ENCODE data around the gene TNS1. TPM values are rescaled to one million over a fixed set of nuclear protein-coding genes. Genes with fewer than 3 reads are reported as not detected.

Gene TNS1
- total RNA-seq, 1 experiment from 2014 or later = 3.4 TPM

DNA sequence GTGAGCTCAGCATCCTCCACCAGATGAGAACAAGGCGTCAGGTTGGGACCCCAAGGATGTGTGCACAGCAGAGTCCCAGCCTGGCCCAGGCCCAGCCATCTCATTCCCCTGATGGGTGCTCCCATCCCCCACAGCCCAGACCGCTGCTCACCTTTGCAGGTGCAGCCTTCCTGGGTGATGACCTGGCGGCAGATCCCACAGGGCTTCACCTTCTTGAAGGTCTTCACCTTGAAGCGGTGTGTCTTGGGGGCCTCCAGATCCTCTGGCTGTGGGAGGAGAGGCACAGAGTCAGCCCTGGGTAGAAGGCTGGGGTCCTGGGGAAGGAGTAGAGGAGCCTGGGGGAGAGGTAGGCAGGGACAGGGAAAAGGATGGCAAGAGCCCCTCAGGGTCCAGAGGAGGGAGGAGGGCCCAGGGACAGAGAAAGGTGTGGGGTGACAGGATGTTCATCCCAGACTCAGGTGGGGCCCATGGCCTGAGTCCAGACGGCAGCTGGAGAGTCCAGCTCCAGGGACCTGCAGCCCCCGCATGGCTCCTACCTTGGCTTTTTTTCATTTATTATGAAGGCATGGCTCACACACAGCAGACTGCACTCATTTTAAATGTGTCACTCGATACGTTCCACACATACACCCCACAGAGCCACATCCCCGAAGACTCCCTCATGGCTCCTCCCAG is 11.9 kb downstream of the TNS1 start:
- Mint-ChIP-seq H3K27me3 (ENCODE audit: low read depth) (peaks cover 13% of the 10 kb centered on the region), H3K4me3 (no peak overlapping the region), H3K27ac (no peak overlapping the region; a peak in 1 of 7 replicates), H3K4me1 (peaks cover 16 to 23% of the 10 kb centered on the region in 2 experiments), H3K9me3 (no peaks in the 10 kb centered on the region), H3K36me3 (ENCODE audit: insufficient read depth in 1 of 3, low read depth in 3 of 3) (no peaks in the 10 kb centered on the region)
- H2AK5ac ChIP-seq (ENCODE audit: insufficient read length, low read length) = no peak overlapping the region
- H2AFZ ChIP-seq (ENCODE audit: low read length) = no peak overlapping the region
- no peaks in the 10 kb centered on the region for H3K27me3 ChIP-seq (ENCODE audit: insufficient read depth, low read length)
- H3K4me1 ChIP-seq (ENCODE audit: insufficient read depth, low read length) = no peaks in the 10 kb centered on the region
- no peak overlapping the region for H2BK12ac ChIP-seq (ENCODE audit: insufficient read length, low read depth, low read length)
- no peak for DNase-seq
- H3K27ac ChIP-seq (ENCODE audit: insufficient read length, low read depth, low read length) = no peak overlapping the region
- no peaks in the 10 kb centered on the region for H3K79me2 ChIP-seq (ENCODE audit: insufficient read depth, low read length)
- no peak overlapping the region for H2BK5ac ChIP-seq (ENCODE audit: insufficient read length, low read length)
- no peak overlapping the region for H4K5ac ChIP-seq (ENCODE audit: insufficient read length, low read depth, low read length)
- H2BK15ac ChIP-seq (ENCODE audit: low read depth, low read length) = no peak overlapping the region
- no peaks in the 10 kb centered on the region for H4K20me1 ChIP-seq (ENCODE audit: control insufficient read depth, insufficient read depth, insufficient read length)
- H3K23me2 ChIP-seq (ENCODE audit: insufficient read length, low read depth, low read length, poor library complexity, severe bottlenecking) = no peaks in the 10 kb centered on the region
- no peak overlapping the region for H2BK120ac ChIP-seq (ENCODE audit: low read depth, low read length, poor library complexity, severe bottlenecking)
- H4K8ac ChIP-seq (replicated peaks; ENCODE audit: insufficient read length, low read depth, low read length) = no peak overlapping the region
- H3K14ac ChIP-seq (ENCODE audit: insufficient read depth, low read length) = no peak overlapping the region
- no peak overlapping the region for H3K23ac ChIP-seq (ENCODE audit: insufficient read length, low read depth, low read length)
- H3T11ph ChIP-seq (ENCODE audit: low read length) = no peak overlapping the region
- H2BK20ac ChIP-seq (ENCODE audit: low read depth, low read length, poor library complexity, severe bottlenecking) = no peak overlapping the region
- H3K56ac ChIP-seq (ENCODE audit: insufficient read length, low read depth, low read length) = no peak overlapping the region
- TF ChIP-seq, protein P1, sequence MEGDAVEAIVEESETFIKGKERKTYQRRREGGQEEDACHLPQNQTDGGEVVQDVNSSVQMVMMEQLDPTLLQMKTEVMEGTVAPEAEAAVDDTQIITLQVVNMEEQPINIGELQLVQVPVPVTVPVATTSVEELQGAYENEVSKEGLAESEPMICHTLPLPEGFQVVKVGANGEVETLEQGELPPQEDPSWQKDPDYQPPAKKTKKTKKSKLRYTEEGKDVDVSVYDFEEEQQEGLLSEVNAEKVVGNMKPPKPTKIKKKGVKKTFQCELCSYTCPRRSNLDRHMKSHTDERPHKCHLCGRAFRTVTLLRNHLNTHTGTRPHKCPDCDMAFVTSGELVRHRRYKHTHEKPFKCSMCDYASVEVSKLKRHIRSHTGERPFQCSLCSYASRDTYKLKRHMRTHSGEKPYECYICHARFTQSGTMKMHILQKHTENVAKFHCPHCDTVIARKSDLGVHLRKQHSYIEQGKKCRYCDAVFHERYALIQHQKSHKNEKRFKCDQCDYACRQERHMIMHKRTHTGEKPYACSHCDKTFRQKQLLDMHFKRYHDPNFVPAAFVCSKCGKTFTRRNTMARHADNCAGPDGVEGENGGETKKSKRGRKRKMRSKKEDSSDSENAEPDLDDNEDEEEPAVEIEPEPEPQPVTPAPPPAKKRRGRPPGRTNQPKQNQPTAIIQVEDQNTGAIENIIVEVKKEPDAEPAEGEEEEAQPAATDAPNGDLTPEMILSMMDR (conservative IDR thresholded peaks at IDR 0.05) = no peak
- H3K4ac ChIP-seq (ENCODE audit: low read depth, low read length) = no peak overlapping the region
- H3K79me1 ChIP-seq (ENCODE audit: insufficient read depth, low read depth, low read length, poor library complexity, severe bottlenecking) = no peaks in the 10 kb centered on the region
- no peak overlapping the region for H3K4me2 ChIP-seq (ENCODE audit: insufficient read depth, insufficient read length, low read length)
- no peak overlapping the region for H3K9ac ChIP-seq (ENCODE audit: extremely low read depth, insufficient read length, low read length)
- WGBS (ENCODE audit: extremely low coverage, insufficient read length, low lambda C conversion rate) = no CpG with 5 or more reads among the region's 9 CpGs
- H4K91ac ChIP-seq (ENCODE audit: insufficient read length, low read depth, low read length) = no peak overlapping the region
- no peaks in the 10 kb centered on the region for H3K9me3 ChIP-seq (ENCODE audit: control insufficient read depth, low read depth, low read length)
- H3K18ac ChIP-seq (ENCODE audit: insufficient read length, low read depth, low read length) = no peak overlapping the region
